ENCODE data around the gene GSN.

DNA sequence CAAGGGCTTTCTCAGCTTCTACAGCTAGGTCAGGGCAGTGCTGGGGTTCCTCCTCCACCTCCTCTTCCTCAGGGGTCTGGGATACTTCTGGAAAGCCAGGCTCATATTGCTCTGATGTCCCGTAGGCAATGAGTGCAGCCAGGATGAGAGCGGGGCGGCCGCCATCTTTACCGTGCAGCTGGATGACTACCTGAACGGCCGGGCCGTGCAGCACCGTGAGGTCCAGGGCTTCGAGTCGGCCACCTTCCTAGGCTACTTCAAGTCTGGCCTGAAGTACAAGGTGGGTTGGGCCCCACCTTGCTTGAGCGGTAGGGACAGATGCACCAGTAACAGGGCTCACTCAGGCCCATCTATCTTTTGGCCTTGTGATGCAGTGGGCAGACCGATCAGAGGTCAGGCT, 34.8 kb downstream of the GSN start:
- TF ChIP-seq CEBPB (IDR thresholded peaks at IDR 0.05; ENCODE audit: borderline replicate concordance in 1 of 2, low read depth in 2 of 2, low read length in 2 of 2): no peak
- no peak for TF ChIP-seq CHD2 (IDR thresholded peaks at IDR 0.05; ENCODE audit: borderline replicate concordance, low read depth, low read length)
- TF ChIP-seq POLR2A (IDR thresholded peaks at IDR 0.05; ENCODE audit: low read depth, low read length): no peak
- TF ChIP-seq, protein P1, sequence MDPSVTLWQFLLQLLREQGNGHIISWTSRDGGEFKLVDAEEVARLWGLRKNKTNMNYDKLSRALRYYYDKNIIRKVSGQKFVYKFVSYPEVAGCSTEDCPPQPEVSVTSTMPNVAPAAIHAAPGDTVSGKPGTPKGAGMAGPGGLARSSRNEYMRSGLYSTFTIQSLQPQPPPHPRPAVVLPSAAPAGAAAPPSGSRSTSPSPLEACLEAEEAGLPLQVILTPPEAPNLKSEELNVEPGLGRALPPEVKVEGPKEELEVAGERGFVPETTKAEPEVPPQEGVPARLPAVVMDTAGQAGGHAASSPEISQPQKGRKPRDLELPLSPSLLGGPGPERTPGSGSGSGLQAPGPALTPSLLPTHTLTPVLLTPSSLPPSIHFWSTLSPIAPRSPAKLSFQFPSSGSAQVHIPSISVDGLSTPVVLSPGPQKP (IDR thresholded peaks at IDR 0.05; ENCODE audit: low read depth, low read length): no peak
- TF ChIP-seq, protein P2, sequence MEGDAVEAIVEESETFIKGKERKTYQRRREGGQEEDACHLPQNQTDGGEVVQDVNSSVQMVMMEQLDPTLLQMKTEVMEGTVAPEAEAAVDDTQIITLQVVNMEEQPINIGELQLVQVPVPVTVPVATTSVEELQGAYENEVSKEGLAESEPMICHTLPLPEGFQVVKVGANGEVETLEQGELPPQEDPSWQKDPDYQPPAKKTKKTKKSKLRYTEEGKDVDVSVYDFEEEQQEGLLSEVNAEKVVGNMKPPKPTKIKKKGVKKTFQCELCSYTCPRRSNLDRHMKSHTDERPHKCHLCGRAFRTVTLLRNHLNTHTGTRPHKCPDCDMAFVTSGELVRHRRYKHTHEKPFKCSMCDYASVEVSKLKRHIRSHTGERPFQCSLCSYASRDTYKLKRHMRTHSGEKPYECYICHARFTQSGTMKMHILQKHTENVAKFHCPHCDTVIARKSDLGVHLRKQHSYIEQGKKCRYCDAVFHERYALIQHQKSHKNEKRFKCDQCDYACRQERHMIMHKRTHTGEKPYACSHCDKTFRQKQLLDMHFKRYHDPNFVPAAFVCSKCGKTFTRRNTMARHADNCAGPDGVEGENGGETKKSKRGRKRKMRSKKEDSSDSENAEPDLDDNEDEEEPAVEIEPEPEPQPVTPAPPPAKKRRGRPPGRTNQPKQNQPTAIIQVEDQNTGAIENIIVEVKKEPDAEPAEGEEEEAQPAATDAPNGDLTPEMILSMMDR (IDR thresholded peaks at IDR 0.05 in 2 of 3, conservative IDR thresholded peaks at IDR 0.05 in 1 of 3; ENCODE audit: control insufficient read depth in 2 of 3, extremely low read depth in 1 of 3, insufficient read depth in 1 of 3, low read depth in 3 of 3, low read length in 3 of 3): no peak
- TF ChIP-seq, protein P3, sequence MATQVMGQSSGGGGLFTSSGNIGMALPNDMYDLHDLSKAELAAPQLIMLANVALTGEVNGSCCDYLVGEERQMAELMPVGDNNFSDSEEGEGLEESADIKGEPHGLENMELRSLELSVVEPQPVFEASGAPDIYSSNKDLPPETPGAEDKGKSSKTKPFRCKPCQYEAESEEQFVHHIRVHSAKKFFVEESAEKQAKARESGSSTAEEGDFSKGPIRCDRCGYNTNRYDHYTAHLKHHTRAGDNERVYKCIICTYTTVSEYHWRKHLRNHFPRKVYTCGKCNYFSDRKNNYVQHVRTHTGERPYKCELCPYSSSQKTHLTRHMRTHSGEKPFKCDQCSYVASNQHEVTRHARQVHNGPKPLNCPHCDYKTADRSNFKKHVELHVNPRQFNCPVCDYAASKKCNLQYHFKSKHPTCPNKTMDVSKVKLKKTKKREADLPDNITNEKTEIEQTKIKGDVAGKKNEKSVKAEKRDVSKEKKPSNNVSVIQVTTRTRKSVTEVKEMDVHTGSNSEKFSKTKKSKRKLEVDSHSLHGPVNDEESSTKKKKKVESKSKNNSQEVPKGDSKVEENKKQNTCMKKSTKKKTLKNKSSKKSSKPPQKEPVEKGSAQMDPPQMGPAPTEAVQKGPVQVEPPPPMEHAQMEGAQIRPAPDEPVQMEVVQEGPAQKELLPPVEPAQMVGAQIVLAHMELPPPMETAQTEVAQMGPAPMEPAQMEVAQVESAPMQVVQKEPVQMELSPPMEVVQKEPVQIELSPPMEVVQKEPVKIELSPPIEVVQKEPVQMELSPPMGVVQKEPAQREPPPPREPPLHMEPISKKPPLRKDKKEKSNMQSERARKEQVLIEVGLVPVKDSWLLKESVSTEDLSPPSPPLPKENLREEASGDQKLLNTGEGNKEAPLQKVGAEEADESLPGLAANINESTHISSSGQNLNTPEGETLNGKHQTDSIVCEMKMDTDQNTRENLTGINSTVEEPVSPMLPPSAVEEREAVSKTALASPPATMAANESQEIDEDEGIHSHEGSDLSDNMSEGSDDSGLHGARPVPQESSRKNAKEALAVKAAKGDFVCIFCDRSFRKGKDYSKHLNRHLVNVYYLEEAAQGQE (IDR thresholded peaks at IDR 0.05; ENCODE audit: low read depth, low read length): no peak
- TF ChIP-seq SP1 (IDR thresholded peaks at IDR 0.05; ENCODE audit: low read depth, low read length): no peak
- TF ChIP-seq POLR2AphosphoS5 (IDR thresholded peaks at IDR 0.05; ENCODE audit: low read length): no peak
- no peak for TF ChIP-seq IKZF2 (IDR thresholded peaks at IDR 0.05)
- TF ChIP-seq RAD21 (IDR thresholded peaks at IDR 0.05; ENCODE audit: insufficient read depth, low read depth, low read length): no peak
- TF ChIP-seq SRF (IDR thresholded peaks at IDR 0.05; ENCODE audit: low read depth in 2 of 2, low read length in 2 of 2): no peak
- TF ChIP-seq TARDBP (IDR thresholded peaks at IDR 0.05; ENCODE audit: borderline replicate concordance): no peak
- no peak for TF ChIP-seq ESRRA (IDR thresholded peaks at IDR 0.05; ENCODE audit: low read length)
